Natural killer cell (primary cell): ENCODE data around the gene ZNF526. TPM values are rescaled to one million over a fixed set of nuclear protein-coding genes. Genes with fewer than 3 reads are reported as not detected.
A peak's percentile ranks its signal among the peaks of the same experiment; 100 is the strongest.

Source experiments
- ATAC-seq, 3 donors: fragments of 150-1000 bp in 2 of 3; fragments of 200-7000 bp in 1 of 3; cut with Tn5 transposase; 1 replicate in 1 of 3; 2 replicates in 2 of 3; pipeline ENCODE4 v1.10.0; 2021; ENCODE audit warnings: mild to moderate bottlenecking in 2 of 3, moderate library complexity in 2 of 3
- DNase-seq, 2 donors: peaks; one replicate each; pipeline versions ENCODE4 v3.0.0 to v3.0.0-alpha.2; 2013 to 2021; ENCODE audit warnings: mixed read lengths in 1 of 2
- H3K27ac ChIP-seq: one replicate; pipeline ENCODE4 v1.5.1; 2013; ENCODE audit warnings: mild to moderate bottlenecking, low read length
- H3K27me3 ChIP-seq: one replicate; pipeline ENCODE4 v1.6.1; 2013; ENCODE audit warnings: low read length; ENCODE audit not compliant: control insufficient read depth, insufficient read depth
- H3K36me3 ChIP-seq: one replicate; pipeline ENCODE4 v1.6.1; 2013; ENCODE audit warnings: low read length; ENCODE audit not compliant: control insufficient read depth, insufficient read depth
- H3K4me1 ChIP-seq: one replicate; pipeline ENCODE4 v1.6.1; 2013; ENCODE audit warnings: low read length; ENCODE audit not compliant: control insufficient read depth, insufficient read depth
- H3K4me3 ChIP-seq: one replicate; pipeline ENCODE4 v1.5.1; 2013; ENCODE audit warnings: low read length
- H3K9me3 ChIP-seq: one replicate; pipeline ENCODE4 v1.6.1; 2013; ENCODE audit warnings: low read length; ENCODE audit not compliant: control insufficient read depth, insufficient read depth
- H3K27ac Mint-ChIP-seq, 2 donors: one replicate each; pipeline ENCODE4 v1.8.0; 2022; ENCODE audit warnings: mild to moderate bottlenecking in 2 of 2, mixed read lengths in 2 of 2, moderate library complexity in 1 of 2
- H3K27me3 Mint-ChIP-seq, 2 donors: one replicate each; pipeline ENCODE4 v1.8.0; 2022; ENCODE audit warnings: low read depth in 2 of 2, mixed read lengths in 2 of 2
- H3K36me3 Mint-ChIP-seq: one replicate; pipeline ENCODE4 v1.8.0; 2022; ENCODE audit warnings: mixed read lengths
- H3K4me1 Mint-ChIP-seq, 2 donors: one replicate each; pipeline ENCODE4 v1.8.0; 2022; ENCODE audit warnings: mixed read lengths in 2 of 2
- H3K4me3 Mint-ChIP-seq: one replicate; pipeline ENCODE4 v1.8.0; 2022; ENCODE audit warnings: mild to moderate bottlenecking, moderate library complexity, mixed read lengths
- H3K9me3 Mint-ChIP-seq, 2 donors: one replicate each; pipeline ENCODE4 v1.8.0; 2022; ENCODE audit warnings: mixed read lengths in 2 of 2
- CTCF ChIP-seq: fragments of 200-600 bp; IDR thresholded peaks from one replicate; pipeline ENCODE4 v1.8.0; 2022; ENCODE audit warnings: antibody characterized with exemption
- WGBS: methylation state at CpG from one replicate; pipeline ENCODE4 v1.1.7; 2013; ENCODE audit warnings: missing lambda C conversion rate; ENCODE audit not compliant: insufficient coverage; 5-methylcytosine and 5-hydroxymethylcytosine counted together
- intact Hi-C: fragments of 100-400 bp; cut with micrococcal nuclease; formaldehyde crosslinking; loops from one replicate; pipeline ENCODE4 v1.14.2; 2022
- total RNA-seq, 4 donors: library from RNA; stranded (reverse); fragments of 120-200 nt in 1 of 4; gene quantifications; one replicate each; pipeline versions ENCODE4 v1.2.3 to v1.2.4, GENCODE V29; 2013 to 2022

ZNF526 gene
- total RNA-seq, 3 donors from 2014 or later (not counting 1 experiment from before 2014, with no cell fraction given): 8.8 to 10.6 (median 10.2) TPM

- no peaks in the 10 kb centered on the region for H3K9me3 Mint-ChIP-seq
- peaks cover 69 to 72% of the 10 kb centered on the region in 2 donors for H3K4me1 Mint-ChIP-seq
- DNase-seq (peak; percentile 100), ATAC-seq (peak; percentile 69 to 92 (median 79))
- peak within 1 kb of the TSS; percentile 92 for H3K27ac ChIP-seq
- H3K9me3 ChIP-seq: no peaks in the 10 kb centered on the region
- no peaks in the 10 kb centered on the region for H3K27me3 ChIP-seq
- H3K27me3 Mint-ChIP-seq: no peaks in the 10 kb centered on the region
- H3K4me3 Mint-ChIP-seq: peak within 1 kb of the TSS; percentile 84
- peak within 1 kb of the TSS; percentile 77 for H3K4me3 ChIP-seq
- 18% methylated on average over 57 of the region's 57 CpGs for WGBS
- no peaks in the 10 kb centered on the region for H3K36me3 Mint-ChIP-seq
- TF ChIP-seq CTCF: no peak
- intact Hi-C loops: loop anchor here (1.0 to 2.0 kb wide), 4 partner anchors 16 to 63 kb away; no protein-coding TSS in a partner anchor
- H3K36me3 ChIP-seq: peaks cover 29% of the 10 kb centered on the region
- H3K27ac Mint-ChIP-seq: peak within 1 kb of the TSS; percentile 98 to 100
- H3K4me1 ChIP-seq: peaks cover 65% of the 10 kb centered on the region
Observed at GRCh38 chr19:42217520-42218437, 2.3 kb upstream of the ZNF526 start, which contains the start of gene DEDD2. Gene DEDD2, minus strand, starts transcription at chr19:42217677. Its CDS starts 670 bp downstream, at chr19:42217007.

DNA sequence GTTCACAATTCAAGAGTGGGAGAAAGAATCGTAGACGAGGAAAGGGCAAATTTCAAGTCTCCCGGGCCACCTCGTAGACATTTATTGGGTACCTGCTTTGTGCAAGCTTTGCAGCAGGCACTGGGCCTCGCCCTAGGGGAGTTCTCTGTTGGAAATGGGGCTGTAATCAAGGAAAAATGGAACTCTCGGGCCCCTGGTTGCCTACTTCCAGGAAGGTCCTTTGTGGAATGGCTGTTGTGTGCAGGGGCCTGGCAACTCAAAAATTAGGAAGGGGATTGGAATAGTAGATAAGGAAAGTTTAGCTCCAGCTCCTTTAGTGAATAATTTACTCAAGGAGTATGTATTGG, 612 bp downstream of the ZNF526 start:
- peak overlapping the region; percentile 98 for H3K4me3 Mint-ChIP-seq
- peaks cover 49% of the 10 kb centered on the region for H3K4me1 ChIP-seq
- H3K27ac Mint-ChIP-seq: peak overlapping the region; percentile 98 to 100
- H3K9me3 ChIP-seq: no peaks in the 10 kb centered on the region
- H3K9me3 Mint-ChIP-seq: no peaks in the 10 kb centered on the region
- H3K27me3 Mint-ChIP-seq: no peaks in the 10 kb centered on the region
- peaks cover 45 to 52% of the 10 kb centered on the region in 2 donors for H3K4me1 Mint-ChIP-seq
- intact Hi-C loops: loop anchor here (1.0 kb wide), 1 partner anchor 22 kb away; the partner anchor contains the start of gene GSK3A
- 6% methylated on average over 6 of the region's 6 CpGs for WGBS
- no peak for TF ChIP-seq CTCF
- peaks cover 23% of the 10 kb centered on the region for H3K36me3 ChIP-seq
- DNase-seq (no peak), ATAC-seq (no peak)
- H3K36me3 Mint-ChIP-seq: no peaks in the 10 kb centered on the region
- no peaks in the 10 kb centered on the region for H3K27me3 ChIP-seq
- H3K27ac ChIP-seq: peak overlapping the region; percentile 76
- H3K4me3 ChIP-seq: peak overlapping the region; percentile 84

DNA sequence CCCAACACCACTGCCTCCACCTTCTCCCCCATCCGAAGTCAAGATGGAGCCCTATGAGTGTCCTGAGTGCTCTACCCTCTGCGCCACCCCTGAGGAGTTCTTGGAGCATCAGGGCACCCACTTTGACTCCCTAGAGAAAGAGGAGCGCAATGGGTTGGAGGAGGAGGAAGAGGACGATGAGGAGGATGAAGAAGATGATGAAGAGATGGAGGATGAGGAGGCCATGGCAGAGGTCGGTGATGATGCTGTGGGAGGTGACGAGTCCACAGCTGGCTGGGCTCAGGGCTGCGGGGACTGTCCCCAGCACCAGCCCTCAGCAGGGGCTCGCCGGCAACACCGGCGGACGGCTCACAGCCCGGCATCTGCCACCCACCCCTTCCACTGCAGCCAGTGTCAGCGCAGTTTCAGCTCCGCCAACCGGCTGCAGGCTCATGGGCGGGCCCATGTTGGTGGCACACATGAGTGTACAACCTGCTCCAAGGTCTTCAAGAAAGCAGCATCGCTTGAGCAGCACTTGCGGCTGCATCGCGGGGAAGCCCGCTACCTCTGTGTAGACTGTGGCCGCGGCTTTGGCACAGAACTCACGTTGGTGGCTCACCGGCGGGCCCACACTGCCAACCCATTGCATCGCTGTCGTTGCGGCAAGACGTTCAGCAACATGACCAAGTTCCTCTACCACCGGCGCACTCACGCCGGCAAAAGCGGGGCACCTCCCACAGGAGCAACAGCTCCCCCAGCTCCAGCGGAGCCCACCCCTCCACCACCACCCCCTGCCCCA, 5.0 kb downstream of the ZNF526 start:
- Mint-ChIP-seq H3K27me3 (no peaks in the 10 kb centered on the region), H3K4me1 (peaks cover 24 to 41% of the 10 kb centered on the region in 2 donors), H3K9me3 (no peaks in the 10 kb centered on the region), H3K4me3 (no peak overlapping the region), H3K27ac (no peak overlapping the region), H3K36me3 (no peaks in the 10 kb centered on the region)
- Histone ChIP-seq H3K27ac (no peak overlapping the region), H3K36me3 (peaks cover 48% of the 10 kb centered on the region), H3K9me3 (no peaks in the 10 kb centered on the region), H3K4me3 (no peak overlapping the region), H3K27me3 (no peaks in the 10 kb centered on the region), H3K4me1 (peaks cover 16% of the 10 kb centered on the region)
- WGBS: 97% methylated on average over 37 of the region's 37 CpGs
- ATAC-seq (no peak), DNase-seq (no peak)
- TF ChIP-seq CTCF: no peak
- intact Hi-C loops: no loop called here
